Measurements from ENCODE around the gene CGREF1. TPM values are rescaled to one million over a fixed set of nuclear protein-coding genes. Genes with fewer than 3 reads are reported as not detected.

The CGREF1 gene
- total RNA-seq, 4 donors from 2014 or later = 3.7 to 8.5 TPM; not detected in 2

GRCh38 chr2:27085673-27086089 is 33.2 kb downstream of the CGREF1 start:
- Histone ChIP-seq H3K9me3 (no peaks in the 10 kb centered on the region), H3K4me1 (peaks cover 24 to 29% of the 10 kb centered on the region in 2 donors), H3K4me3 (replicated peaks in 1 of 3) (peak overlapping the region; percentile 37 to 68 (median 63)), H3K27ac (peak overlapping the region in 2 of 3 donors; percentile 77 to 89), H3K36me3 (no peaks in the 10 kb centered on the region), H3K27me3 (no peaks in the 10 kb centered on the region)
- peak in 1 of 2 donors; percentile 15 for TF ChIP-seq POLR2A (IDR thresholded peaks at IDR 0.05)
- TF ChIP-seq, protein P1, sequence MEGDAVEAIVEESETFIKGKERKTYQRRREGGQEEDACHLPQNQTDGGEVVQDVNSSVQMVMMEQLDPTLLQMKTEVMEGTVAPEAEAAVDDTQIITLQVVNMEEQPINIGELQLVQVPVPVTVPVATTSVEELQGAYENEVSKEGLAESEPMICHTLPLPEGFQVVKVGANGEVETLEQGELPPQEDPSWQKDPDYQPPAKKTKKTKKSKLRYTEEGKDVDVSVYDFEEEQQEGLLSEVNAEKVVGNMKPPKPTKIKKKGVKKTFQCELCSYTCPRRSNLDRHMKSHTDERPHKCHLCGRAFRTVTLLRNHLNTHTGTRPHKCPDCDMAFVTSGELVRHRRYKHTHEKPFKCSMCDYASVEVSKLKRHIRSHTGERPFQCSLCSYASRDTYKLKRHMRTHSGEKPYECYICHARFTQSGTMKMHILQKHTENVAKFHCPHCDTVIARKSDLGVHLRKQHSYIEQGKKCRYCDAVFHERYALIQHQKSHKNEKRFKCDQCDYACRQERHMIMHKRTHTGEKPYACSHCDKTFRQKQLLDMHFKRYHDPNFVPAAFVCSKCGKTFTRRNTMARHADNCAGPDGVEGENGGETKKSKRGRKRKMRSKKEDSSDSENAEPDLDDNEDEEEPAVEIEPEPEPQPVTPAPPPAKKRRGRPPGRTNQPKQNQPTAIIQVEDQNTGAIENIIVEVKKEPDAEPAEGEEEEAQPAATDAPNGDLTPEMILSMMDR (IDR thresholded peaks at IDR 0.05) = peak in 2 of 6 experiments; percentile 29 to 47
- WGBS, 2 donors = 0% methylated on average over 1 to 5 of the region's 38 CpGs
- intact Hi-C loops (cut with DNase I) = loop anchor here (5.0 kb wide), 1 partner anchor 123 kb away; no protein-coding TSS in a partner anchor
- peak; percentile 73 to 74 for DNase-seq

- Histone ChIP-seq H3K4me3 (replicated peaks in 1 of 3) (peak overlapping the region in 2 of 3 donors; percentile 37 to 68), H3K36me3 (no peaks in the 10 kb centered on the region), H3K9me3 (no peaks in the 10 kb centered on the region), H3K4me1 (peaks cover 24 to 30% of the 10 kb centered on the region in 2 donors), H3K27ac (peak overlapping the region in 1 of 3 donors; percentile 89), H3K27me3 (no peaks in the 10 kb centered on the region)
- DNase-seq = no peak
- TF ChIP-seq, protein P1 (IDR thresholded peaks at IDR 0.05) = peak in 1 of 6 experiments; percentile 10
- no peak for TF ChIP-seq POLR2A (IDR thresholded peaks at IDR 0.05)
- 59% methylated on average over 9 to 10 of the region's 10 CpGs for whole genome bisulfite sequencing, 2 donors
- intact Hi-C loops (cut with DNase I) = loop anchor here (5.0 kb wide), 1 partner anchor 123 kb away; no protein-coding TSS in a partner anchor
These were observed 33.8 kb downstream of the CGREF1 start for GRCh38 chr2:27085062-27085672.

DNA sequence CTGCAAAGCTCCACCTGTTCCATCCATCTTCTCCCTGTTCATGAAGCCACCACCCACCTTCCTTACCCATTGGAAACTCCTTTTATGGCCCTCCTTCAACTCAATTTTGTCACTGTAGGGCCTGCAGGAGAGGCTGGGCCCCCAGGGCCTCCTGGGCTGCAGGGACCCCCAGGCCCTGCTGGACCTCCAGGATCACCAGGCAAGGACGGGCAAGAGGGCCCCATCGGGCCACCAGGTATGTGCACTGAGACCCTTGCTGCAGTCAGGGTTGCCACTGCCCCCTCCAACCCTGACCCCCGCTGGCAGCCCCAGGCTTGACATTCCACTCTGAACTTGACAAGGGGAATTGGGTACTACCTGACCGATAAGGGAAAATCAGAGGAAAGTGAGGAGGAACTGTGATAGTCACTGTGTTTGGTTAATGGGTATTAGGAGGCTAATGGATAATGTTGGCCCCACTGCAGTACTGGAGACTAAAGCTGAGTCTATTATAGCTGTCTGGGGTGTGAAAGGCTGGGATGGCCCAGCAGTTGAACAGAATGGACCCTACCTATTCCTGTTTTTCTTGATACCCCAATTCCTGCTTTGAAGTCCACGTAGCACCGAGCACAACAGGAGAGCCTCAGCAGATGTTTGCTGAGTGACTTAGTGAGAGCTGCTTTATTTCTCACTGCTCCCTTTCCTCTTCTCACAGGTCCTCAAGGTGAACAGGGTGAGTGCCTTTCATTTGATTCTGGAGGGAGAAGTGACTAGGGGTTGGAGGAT is 34.4 kb downstream of the CGREF1 start:
- Histone ChIP-seq H3K4me3 (replicated peaks in 1 of 3) (no peak overlapping the region), H3K4me1 (peaks cover 24 to 30% of the 10 kb centered on the region in 2 donors), H3K27me3 (no peaks in the 10 kb centered on the region), H3K27ac (no peak overlapping the region), H3K9me3 (no peaks in the 10 kb centered on the region), H3K36me3 (no peaks in the 10 kb centered on the region)
- WGBS, 2 donors = 69 to 95% methylated on average over 5 of the region's 6 CpGs
- TF ChIP-seq, protein P1 (IDR thresholded peaks at IDR 0.05) = no peak
- TF ChIP-seq POLR2A (IDR thresholded peaks at IDR 0.05) = no peak
- intact Hi-C loops (cut with DNase I) = loop anchor here (5.0 kb wide), 1 partner anchor 122 kb away; no protein-coding TSS in a partner anchor
- no peak for DNase-seq

DNA sequence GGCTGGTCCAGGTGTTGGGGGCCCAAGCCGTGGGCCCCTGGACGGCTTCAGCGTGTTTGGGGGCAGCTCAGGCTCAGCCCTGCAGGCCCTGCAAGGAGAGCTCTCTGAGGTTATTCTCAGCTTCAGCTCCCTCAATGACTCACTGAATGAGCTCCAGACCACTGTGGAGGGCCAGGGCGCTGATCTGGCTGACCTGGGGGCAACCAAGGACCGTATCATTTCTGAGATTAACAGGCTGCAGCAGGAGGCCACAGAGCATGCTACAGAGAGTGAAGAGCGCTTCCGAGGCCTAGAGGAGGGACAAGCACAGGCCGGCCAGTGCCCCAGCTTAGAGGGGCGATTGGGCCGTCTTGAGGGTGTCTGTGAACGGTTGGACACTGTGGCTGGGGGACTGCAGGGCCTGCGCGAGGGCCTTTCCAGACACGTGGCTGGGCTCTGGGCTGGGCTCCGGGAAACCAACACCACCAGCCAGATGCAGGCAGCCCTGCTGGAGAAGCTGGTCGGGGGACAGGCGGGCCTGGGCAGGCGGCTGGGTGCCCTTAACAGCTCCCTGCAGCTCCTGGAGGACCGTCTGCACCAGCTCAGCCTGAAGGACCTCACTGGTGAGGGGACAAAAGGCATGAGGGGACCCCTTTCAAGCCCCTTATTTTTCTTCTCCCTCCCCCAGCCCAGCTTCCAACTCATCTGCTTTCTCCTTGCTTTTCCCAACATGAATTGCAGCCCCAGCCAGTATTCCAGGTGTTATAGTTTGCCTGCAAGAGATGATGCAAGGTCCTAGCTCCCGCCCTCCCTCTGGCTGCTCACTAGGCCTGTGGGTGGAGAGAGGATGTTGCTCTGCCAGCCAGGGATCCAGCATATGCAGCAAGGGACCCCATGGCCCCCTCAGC is 35.3 kb downstream of the CGREF1 start:
- Histone ChIP-seq H3K9me3 (no peaks in the 10 kb centered on the region), H3K4me3 (replicated peaks in 1 of 3) (no peak overlapping the region), H3K4me1 (peaks cover 24 to 30% of the 10 kb centered on the region in 2 donors), H3K27ac (no peak overlapping the region), H3K36me3 (no peaks in the 10 kb centered on the region), H3K27me3 (no peaks in the 10 kb centered on the region)
- intact Hi-C loops (cut with DNase I) = no loop called here
- DNase-seq = no peak
- TF ChIP-seq, protein P1 (IDR thresholded peaks at IDR 0.05) = no peak
- no peak for TF ChIP-seq POLR2A (IDR thresholded peaks at IDR 0.05)
- WGBS, 2 donors = 89 to 93% methylated on average over 11 to 20 of the region's 20 CpGs
